Suprapubic skin (tissue), 4 donors: ENCODE results near the gene EPB41.

Source experiments
- CTCF ChIP-seq, 2 donors: fragments of 200-600 bp in 1 of 2; fragments of 450-650 bp in 1 of 2; sonication (generic) in 1 of 2; IDR thresholded peaks; one replicate each; pipeline ENCODE4 v1.5.1; 2016 to 2019; ENCODE audit warnings: antibody characterized with exemption in 2 of 2, mild to moderate bottlenecking in 1 of 2, moderate library complexity in 1 of 2
- EP300 ChIP-seq: sonication (generic); formaldehyde crosslinking; IDR thresholded peaks from one replicate; pipeline ENCODE4 v1.6.1; 2017; ENCODE audit warnings: antibody characterized with exemption
- POLR2A ChIP-seq, 2 donors: fragments of 450-650 bp; IDR thresholded peaks; one replicate each; pipeline ENCODE4 v1.6.1; 2017; ENCODE audit warnings: antibody characterized with exemption in 2 of 2, mild to moderate bottlenecking in 2 of 2, moderate library complexity in 2 of 2
- POLR2AphosphoS5 ChIP-seq, 3 donors: sonication (generic); formaldehyde crosslinking; IDR thresholded peaks; one replicate each; pipeline ENCODE4 v1.6.1; 2017; ENCODE audit warnings: antibody characterized with exemption in 3 of 3

GRCh38 chr1:28889357-28889756 is 25.0 kb upstream of the EPB41 start:
- TF ChIP-seq POLR2AphosphoS5 (IDR thresholded peaks at IDR 0.05) (no peak), CTCF (IDR thresholded peaks at IDR 0.05) (no peak), POLR2A (IDR thresholded peaks at IDR 0.05) (no peak), EP300 (no peak)
